Mesenchymal stem cell (in vitro differentiated cells and primary cell): ENCODE data around the gene DPF3.

Experiments used
- DNase-seq: peaks from one replicate; pipeline ENCODE4 v3.0.0-alpha.2; 2013
- H2AFZ ChIP-seq: one replicate; pipeline ENCODE4 v1.6.1; 2013; ENCODE audit warnings: low read depth, mild to moderate bottlenecking, control low read depth, inconsistent platforms, low read length, moderate library complexity
- H2AK5ac ChIP-seq: 2 replicates; pipeline ENCODE4 v1.6.1; 2013; ENCODE audit warnings: low read length, moderate library complexity, mild to moderate bottlenecking, inconsistent platforms; ENCODE audit not compliant: severe bottlenecking
- H2BK120ac ChIP-seq: one replicate; pipeline ENCODE4 v1.6.1; 2013; ENCODE audit warnings: low read depth, mild to moderate bottlenecking, inconsistent platforms, low read length, moderate library complexity
- H2BK12ac ChIP-seq, 2 experiments: one replicate each; pipeline ENCODE4 v1.6.1; 2013; ENCODE audit warnings: inconsistent platforms in 2 of 2, low read length in 2 of 2, mild to moderate bottlenecking in 2 of 2, moderate library complexity in 2 of 2, control low read depth in 1 of 2
- H2BK15ac ChIP-seq: one replicate; pipeline ENCODE4 v1.6.1; 2013; ENCODE audit warnings: mild to moderate bottlenecking, low read depth, inconsistent platforms; ENCODE audit not compliant: poor library complexity, severe bottlenecking
- H2BK5ac ChIP-seq: 2 replicates; pipeline ENCODE4 v1.6.1; 2013; ENCODE audit warnings: low read depth, mild to moderate bottlenecking, low read length, control low read depth, inconsistent platforms; ENCODE audit not compliant: poor library complexity, severe bottlenecking
- H3K14ac ChIP-seq, 2 experiments: one replicate each; pipeline ENCODE4 v1.6.1; 2013; ENCODE audit warnings: inconsistent platforms in 2 of 2, low read length in 2 of 2, control low read depth in 1 of 2, mild to moderate bottlenecking in 1 of 2, moderate library complexity in 1 of 2
- H3K18ac ChIP-seq, 2 experiments: one replicate each; pipeline ENCODE4 v1.6.1; 2013; ENCODE audit warnings: inconsistent platforms in 2 of 2, low read length in 2 of 2, control low read depth in 1 of 2, low read depth in 1 of 2, mild to moderate bottlenecking in 1 of 2
- H3K23ac ChIP-seq, 2 experiments: one replicate each; pipeline ENCODE4 v1.6.1; 2013; ENCODE audit warnings: inconsistent platforms in 2 of 2, low read length in 2 of 2, mild to moderate bottlenecking in 2 of 2, moderate library complexity in 2 of 2, control low read depth in 1 of 2
- H3K27ac ChIP-seq: 2 replicates; pipeline ENCODE4 v1.5.1; 2013; ENCODE audit warnings: mild to moderate bottlenecking, moderate library complexity, low read length, control low read depth, inconsistent platforms; ENCODE audit not compliant: poor library complexity, severe bottlenecking
- H3K27me3 ChIP-seq, 2 experiments: 2 replicates each; pipeline versions ENCODE4 v1.6.1 to v1.7.0; 2013; ENCODE audit warnings: low read length in 2 of 2, mild to moderate bottlenecking in 2 of 2, moderate library complexity in 2 of 2, control low read depth in 1 of 2, inconsistent platforms in 1 of 2; ENCODE audit not compliant: control insufficient read depth in 1 of 2, insufficient read depth in 1 of 2
- H3K36me3 ChIP-seq, 2 experiments: 2 replicates each; pipeline versions ENCODE4 v1.6.1 to v1.7.0; 2013; ENCODE audit warnings: low read length in 2 of 2, control low read depth in 1 of 2, inconsistent platforms in 1 of 2, low read depth in 1 of 2, mild to moderate bottlenecking in 1 of 2; ENCODE audit not compliant: insufficient read depth in 2 of 2, control insufficient read depth in 1 of 2
- H3K4ac ChIP-seq, 2 experiments: one replicate each; pipeline ENCODE4 v1.6.1; 2013; ENCODE audit warnings: inconsistent platforms in 2 of 2, low read length in 2 of 2, mild to moderate bottlenecking in 2 of 2, moderate library complexity in 2 of 2, control low read depth in 1 of 2, low read depth in 1 of 2
- H3K4me1 ChIP-seq: 2 replicates; pipeline ENCODE4 v1.6.1; 2013; ENCODE audit warnings: low read depth, low read length, control low read depth; ENCODE audit not compliant: control insufficient read depth, insufficient read depth
- H3K4me2 ChIP-seq: 2 replicates; pipeline ENCODE4 v1.6.1; 2013; ENCODE audit warnings: low read length, mild to moderate bottlenecking, inconsistent platforms; ENCODE audit not compliant: poor library complexity, severe bottlenecking
- H3K4me3 ChIP-seq, 2 experiments: 2 replicates each; pipeline versions ENCODE4 v1.5.1 to v1.7.0; 2013; ENCODE audit warnings: low read length in 2 of 2, mild to moderate bottlenecking in 2 of 2, control low read depth in 1 of 2, low read depth in 1 of 2; ENCODE audit not compliant: insufficient read depth in 1 of 2
- H3K79me1 ChIP-seq: replicated peaks from 2 replicates; pipeline ENCODE4 v1.6.1; 2013; ENCODE audit warnings: mild to moderate bottlenecking, control low read depth, low read length, inconsistent platforms; ENCODE audit not compliant: poor library complexity, severe bottlenecking
- H3K9ac ChIP-seq: 2 replicates; pipeline ENCODE4 v1.7.0; 2013; ENCODE audit warnings: mild to moderate bottlenecking, low read length, moderate library complexity
- H3K9me3 ChIP-seq: 2 replicates; pipeline ENCODE4 v1.7.0; 2013; ENCODE audit warnings: mild to moderate bottlenecking, low read length; ENCODE audit not compliant: control insufficient read depth
- H4K8ac ChIP-seq: one replicate; pipeline ENCODE4 v1.6.1; 2013; ENCODE audit warnings: inconsistent platforms, mild to moderate bottlenecking, low read length, moderate library complexity
- H4K91ac ChIP-seq: one replicate; pipeline ENCODE4 v1.6.1; 2013; ENCODE audit warnings: mild to moderate bottlenecking, low read length, inconsistent platforms
- WGBS: methylation state at CpG from one replicate; pipeline ENCODE4 v1.1.7; 2013; ENCODE audit warnings: mixed read lengths; 5-methylcytosine and 5-hydroxymethylcytosine counted together

Gene DPF3

DNA sequence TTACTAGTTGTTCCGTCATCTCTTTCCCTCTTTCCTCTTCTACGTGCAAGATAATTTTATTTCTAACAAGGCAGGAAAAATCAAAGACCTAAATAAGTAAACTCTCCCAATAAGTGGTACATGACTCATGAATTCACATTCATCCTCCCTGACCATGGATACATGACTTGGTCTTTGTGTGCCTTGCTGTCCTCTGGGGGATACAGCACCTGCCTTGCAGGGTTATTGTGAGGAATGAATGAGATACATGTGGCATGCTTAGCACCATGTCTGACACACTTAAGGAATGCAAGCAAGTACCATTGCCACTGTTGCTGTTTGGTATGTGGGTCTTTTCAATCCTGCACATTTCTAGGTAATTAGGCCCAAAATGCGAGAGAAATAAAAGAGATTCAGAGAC lies 208.4 kb downstream of the DPF3 start:
- Histone ChIP-seq H3K14ac (no peak overlapping the region), H3K27me3 (no peaks in the 10 kb centered on the region), H3K18ac (no peak overlapping the region), H2AFZ (no peak overlapping the region), H3K9me3 (no peaks in the 10 kb centered on the region), H3K4ac (no peak overlapping the region), H3K79me1 (peaks cover 11% of the 10 kb centered on the region), H2BK12ac (no peak overlapping the region), H2AK5ac (no peak overlapping the region), H2BK15ac (no peak overlapping the region), H3K36me3 (peaks cover 0 to 32% of the 10 kb centered on the region in 2 experiments), H3K4me3 (no peak overlapping the region), H4K91ac (no peak overlapping the region), H4K8ac (no peak overlapping the region), H3K9ac (no peak overlapping the region), H2BK5ac (no peak overlapping the region), H3K23ac (no peak overlapping the region), H3K27ac (no peak overlapping the region), H2BK120ac (no peak overlapping the region), H3K4me1 (peaks cover 13% of the 10 kb centered on the region), H3K4me2 (no peak overlapping the region)
- DNase-seq = no peak
- 98% methylated on average over 3 of the region's 3 CpGs for WGBS

- H2BK5ac ChIP-seq = no peak overlapping the region
- H3K27me3 ChIP-seq = no peaks in the 10 kb centered on the region
- no peaks in the 10 kb centered on the region for H3K9me3 ChIP-seq
- DNase-seq = no peak
- no peak overlapping the region for H3K18ac ChIP-seq
- H4K91ac ChIP-seq = no peak overlapping the region
- H3K27ac ChIP-seq = no peak overlapping the region
- H2BK15ac ChIP-seq = no peak overlapping the region
- no peak overlapping the region for H3K4ac ChIP-seq
- no peak overlapping the region for H2BK12ac ChIP-seq
- H2BK120ac ChIP-seq = no peak overlapping the region
- no peak overlapping the region for H2AFZ ChIP-seq
- WGBS = 90% methylated on average over 3 of the region's 4 CpGs
- peaks cover 20% of the 10 kb centered on the region for H3K79me1 ChIP-seq
- no peak overlapping the region for H2AK5ac ChIP-seq
- H3K23ac ChIP-seq = no peak overlapping the region
- no peak overlapping the region for H3K4me3 ChIP-seq
- H3K9ac ChIP-seq = no peak overlapping the region
- no peak overlapping the region for H3K4me2 ChIP-seq
- peaks cover 0 to 31% of the 10 kb centered on the region in 2 experiments for H3K36me3 ChIP-seq
- H4K8ac ChIP-seq = no peak overlapping the region
- H3K14ac ChIP-seq = no peak overlapping the region
- peaks cover 21% of the 10 kb centered on the region for H3K4me1 ChIP-seq
Measured at GRCh38 chr14:72683787-72684186, 210.1 kb downstream of the DPF3 start.

DNA sequence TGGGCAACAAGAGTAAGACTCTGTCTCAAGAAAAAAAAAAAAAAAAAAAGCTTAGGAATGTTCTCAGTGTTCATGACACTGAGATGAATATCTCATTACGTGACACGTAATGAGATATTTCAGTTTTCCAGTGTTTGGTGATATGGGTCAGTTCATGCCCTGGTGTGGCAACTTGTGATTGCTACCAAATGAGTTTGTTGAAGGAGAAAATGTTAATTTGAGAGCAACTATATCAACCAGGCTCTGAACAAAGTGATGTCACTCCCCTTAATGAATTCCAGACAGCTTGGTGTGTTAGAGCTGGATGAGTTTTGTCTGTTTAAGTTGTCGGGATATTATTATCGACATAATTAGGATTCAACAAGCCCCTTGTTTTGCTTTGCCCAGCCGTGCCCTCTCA lies 211.7 kb downstream of the DPF3 start:
- no peaks in the 10 kb centered on the region for H3K9me3 ChIP-seq
- H3K36me3 ChIP-seq = peaks cover 0 to 25% of the 10 kb centered on the region in 2 experiments
- no peak overlapping the region for H3K4ac ChIP-seq
- peak overlapping the region; percentile 39 for H3K9ac ChIP-seq
- H3K27me3 ChIP-seq = no peaks in the 10 kb centered on the region
- no peak overlapping the region for H4K91ac ChIP-seq
- H2AK5ac ChIP-seq = no peak overlapping the region
- no peak overlapping the region for H2BK5ac ChIP-seq
- no peak overlapping the region for H2BK15ac ChIP-seq
- WGBS = 82% methylated on average over 5 of the region's 5 CpGs
- no peak overlapping the region for H2BK120ac ChIP-seq
- no peak overlapping the region for H3K14ac ChIP-seq
- no peak overlapping the region for H3K4me3 ChIP-seq
- peaks cover 17% of the 10 kb centered on the region for H3K79me1 ChIP-seq
- H3K18ac ChIP-seq = no peak overlapping the region
- peak; percentile 33 for DNase-seq
- H3K27ac ChIP-seq = no peak overlapping the region
- H2AFZ ChIP-seq = no peak overlapping the region
- H2BK12ac ChIP-seq = no peak overlapping the region
- peaks cover 21% of the 10 kb centered on the region for H3K4me1 ChIP-seq
- no peak overlapping the region for H4K8ac ChIP-seq
- H3K23ac ChIP-seq = no peak overlapping the region
- no peak overlapping the region for H3K4me2 ChIP-seq

DNA sequence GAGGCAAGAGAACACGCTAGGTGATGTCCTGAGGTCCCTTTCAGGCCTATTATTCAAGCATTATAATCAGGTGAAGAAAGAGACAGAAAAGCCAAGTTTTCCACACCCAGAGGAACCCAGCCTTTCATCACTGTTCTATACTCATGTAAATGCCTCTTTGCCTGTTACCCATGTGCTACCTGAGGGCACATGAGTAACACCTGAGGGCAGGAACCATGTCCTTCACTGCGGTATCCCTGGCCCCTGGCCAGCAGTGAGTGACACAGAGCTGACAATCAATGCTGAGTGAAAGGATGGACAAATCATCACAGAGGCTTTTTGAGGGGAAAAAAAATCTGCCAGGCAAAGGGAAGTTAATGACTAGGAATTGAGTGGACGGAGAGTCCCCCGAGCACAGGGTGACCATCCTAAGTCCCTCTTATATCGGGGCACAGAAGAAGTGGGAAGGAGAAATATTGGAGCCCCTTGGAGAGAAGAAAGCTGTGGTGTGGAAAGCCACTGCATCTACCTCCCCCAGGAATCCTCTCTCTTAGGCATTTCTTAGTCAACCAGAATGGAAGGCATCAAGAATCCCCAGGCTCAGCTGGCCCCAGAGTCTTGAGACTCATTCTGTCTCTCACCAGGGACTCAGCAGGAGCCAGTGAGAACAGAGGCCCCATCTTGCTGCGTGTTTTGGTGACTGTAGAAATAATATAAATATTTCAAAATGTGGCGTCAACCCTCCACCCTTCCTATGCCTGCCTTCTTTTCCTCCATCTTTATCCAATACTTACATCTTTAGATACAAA lies 212.9 kb downstream of the DPF3 start:
- WGBS = 96% methylated on average over 6 of the region's 7 CpGs
- Histone ChIP-seq H4K8ac (no peak overlapping the region), H3K4me3 (no peak overlapping the region), H3K79me1 (peaks cover 17% of the 10 kb centered on the region), H2AK5ac (peak overlapping the region; percentile 14), H2BK120ac (no peak overlapping the region), H3K4me1 (peaks cover 20% of the 10 kb centered on the region), H4K91ac (no peak overlapping the region), H2BK15ac (no peak overlapping the region), H3K4ac (no peak overlapping the region), H3K27me3 (no peaks in the 10 kb centered on the region), H3K4me2 (no peak overlapping the region), H3K9me3 (no peaks in the 10 kb centered on the region), H3K14ac (no peak overlapping the region), H2BK5ac (no peak overlapping the region), H3K27ac (no peak overlapping the region), H2BK12ac (no peak overlapping the region), H3K18ac (no peak overlapping the region), H3K9ac (no peak overlapping the region), H3K36me3 (peaks cover 0 to 24% of the 10 kb centered on the region in 2 experiments), H3K23ac (no peak overlapping the region), H2AFZ (no peak overlapping the region)
- no peak for DNase-seq
